ENCODE results near the gene LAIR1.
"Not testable (repeated sequence)": the region's sequence is repeated elsewhere in the genome, so short reads cannot be mapped to it uniquely, and the experiment has no call there.

The LAIR1 gene

DNA sequence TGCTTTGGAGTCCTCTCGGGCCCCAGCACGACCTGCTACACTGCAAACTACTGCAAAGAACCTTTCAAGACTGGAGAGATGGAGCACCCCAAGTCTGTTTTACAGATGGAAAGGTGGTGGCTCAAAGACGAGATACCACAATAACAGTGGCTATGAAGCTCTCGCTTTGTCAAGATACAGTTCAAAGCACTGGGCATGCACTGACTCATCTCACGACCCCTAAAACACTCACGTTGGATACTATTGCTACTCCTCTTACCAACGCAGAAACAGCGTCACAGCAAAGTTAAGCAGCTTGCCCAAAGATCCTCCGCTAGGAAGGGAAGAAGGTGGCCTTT is 24.0 kb upstream of the LAIR1 start:
- Histone ChIP-seq H4K91ac (ENCODE audit: low read depth, low read length) (no peak overlapping the region), H2BK120ac (ENCODE audit: insufficient read depth, low read length, poor library complexity) (no peak overlapping the region), H3K27ac (ENCODE audit: low read depth, low read length) (no peak overlapping the region), H3K14ac (ENCODE audit: low read length) (no peak overlapping the region), H2AFZ (ENCODE audit: insufficient read depth, low read length, poor library complexity) (no peak overlapping the region), H3K4me2 (ENCODE audit: low read length) (no peak overlapping the region), H3K18ac (ENCODE audit: low read length) (no peak overlapping the region), H2AK5ac (ENCODE audit: low read length) (no peak overlapping the region), H3K23ac (ENCODE audit: low read length) (no peak overlapping the region), H3K79me2 (ENCODE audit: control insufficient read depth, insufficient read depth, low read length, poor library complexity) (no peaks in the 10 kb centered on the region), H3K36me3 (ENCODE audit: control insufficient read depth in 1 of 2, insufficient read depth in 2 of 2, low read length in 2 of 2) (no peaks in the 10 kb centered on the region), H3K9ac (ENCODE audit: low read length) (no peak overlapping the region), H3K27me3 (ENCODE audit: insufficient read depth, low read length) (no peaks in the 10 kb centered on the region), H3K4ac (ENCODE audit: low read depth, low read length) (no peak overlapping the region), H3K4me1 (ENCODE audit: control insufficient read depth in 1 of 2, insufficient read depth in 2 of 2, low read length in 2 of 2) (peaks cover 0 to 3% of the 10 kb centered on the region in 2 experiments), H2BK12ac (ENCODE audit: low read length) (no peak overlapping the region), H3K9me3 (ENCODE audit: insufficient read depth, low read depth, low read length) (no peaks in the 10 kb centered on the region), H4K8ac (ENCODE audit: low read depth, low read length) (no peak overlapping the region), H3K4me3 (ENCODE audit: low read depth, low read length) (no peak overlapping the region), H2BK5ac (ENCODE audit: low read depth, low read length, poor library complexity) (no peak overlapping the region), H3K79me1 (ENCODE audit: low read length) (no peaks in the 10 kb centered on the region), H4K12ac (ENCODE audit: low read depth, low read length) (no peak overlapping the region)
- WGBS (ENCODE audit: extremely low coverage, insufficient coverage, insufficient read length): no CpG with 5 or more reads among the region's 9 CpGs
- DNase-seq: no peak

DNA sequence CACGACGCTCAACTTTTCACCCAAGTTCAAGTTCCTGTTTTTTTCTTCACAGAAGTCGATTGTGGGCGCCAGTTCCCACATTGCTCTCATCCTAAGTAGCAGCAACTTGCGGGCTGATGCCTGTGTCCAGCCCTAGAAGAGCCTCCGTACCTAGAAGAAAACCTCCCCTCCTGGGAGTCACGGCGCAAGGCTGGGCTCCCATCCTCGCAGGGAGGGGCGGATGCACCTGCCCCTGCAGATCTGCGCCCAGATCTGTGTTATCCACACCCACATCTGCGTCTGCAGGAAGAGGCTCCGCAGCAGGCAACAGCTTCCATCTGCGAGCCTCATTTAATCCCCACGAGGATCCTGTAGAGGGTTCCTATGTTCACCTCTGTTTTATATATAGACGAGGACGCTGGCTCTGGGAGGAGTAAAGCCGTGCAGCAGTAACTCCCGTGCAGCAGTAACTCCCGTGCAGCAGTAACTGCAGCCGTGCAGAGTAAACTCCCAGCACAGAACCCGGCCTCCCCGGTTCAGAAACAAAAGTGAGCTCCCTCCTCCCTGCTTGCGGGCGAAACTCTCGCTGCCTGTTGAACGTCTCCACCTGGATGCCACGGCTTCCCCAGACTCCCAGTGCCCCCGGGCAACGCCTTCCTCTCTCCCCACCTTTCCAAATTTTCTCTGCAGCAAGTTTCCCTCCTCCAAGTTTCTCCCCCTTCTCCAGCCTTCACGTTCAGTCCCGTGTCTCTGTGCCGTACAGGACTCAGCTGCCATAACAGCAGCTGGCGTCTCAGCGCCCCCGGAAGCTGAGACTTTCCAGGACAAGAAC is 23.5 kb upstream of the LAIR1 start:
- Histone ChIP-seq H2BK12ac (ENCODE audit: low read length) (no peak overlapping the region), H3K36me3 (ENCODE audit: control insufficient read depth in 1 of 2, insufficient read depth in 2 of 2, low read length in 2 of 2) (no peaks in the 10 kb centered on the region), H3K27ac (ENCODE audit: low read depth, low read length) (no peak overlapping the region), H3K4me3 (ENCODE audit: low read depth, low read length) (no peak overlapping the region), H3K79me1 (ENCODE audit: low read length) (no peaks in the 10 kb centered on the region), H3K4me2 (ENCODE audit: low read length) (no peak overlapping the region), H3K9me3 (ENCODE audit: insufficient read depth, low read depth, low read length) (no peaks in the 10 kb centered on the region), H2BK5ac (ENCODE audit: low read depth, low read length, poor library complexity) (no peak overlapping the region), H3K18ac (ENCODE audit: low read length) (no peak overlapping the region), H4K8ac (ENCODE audit: low read depth, low read length) (no peak overlapping the region), H3K4me1 (ENCODE audit: control insufficient read depth in 1 of 2, insufficient read depth in 2 of 2, low read length in 2 of 2) (peaks cover 0 to under 1% of the 10 kb centered on the region in 2 experiments), H3K4ac (ENCODE audit: low read depth, low read length) (no peak overlapping the region), H2AK5ac (ENCODE audit: low read length) (no peak overlapping the region), H3K79me2 (ENCODE audit: control insufficient read depth, insufficient read depth, low read length, poor library complexity) (no peaks in the 10 kb centered on the region), H3K14ac (ENCODE audit: low read length) (no peak overlapping the region), H3K23ac (ENCODE audit: low read length) (no peak overlapping the region), H4K12ac (ENCODE audit: low read depth, low read length) (no peak overlapping the region), H2BK120ac (ENCODE audit: insufficient read depth, low read length, poor library complexity) (no peak overlapping the region), H3K27me3 (ENCODE audit: insufficient read depth, low read length) (no peaks in the 10 kb centered on the region), H4K91ac (ENCODE audit: low read depth, low read length) (no peak overlapping the region), H3K9ac (ENCODE audit: low read length) (no peak overlapping the region), H2AFZ (ENCODE audit: insufficient read depth, low read length, poor library complexity) (no peak overlapping the region)
- no CpG with 5 or more reads among the region's 36 CpGs for WGBS (ENCODE audit: extremely low coverage, insufficient coverage, insufficient read length)
- no peak for DNase-seq

DNA sequence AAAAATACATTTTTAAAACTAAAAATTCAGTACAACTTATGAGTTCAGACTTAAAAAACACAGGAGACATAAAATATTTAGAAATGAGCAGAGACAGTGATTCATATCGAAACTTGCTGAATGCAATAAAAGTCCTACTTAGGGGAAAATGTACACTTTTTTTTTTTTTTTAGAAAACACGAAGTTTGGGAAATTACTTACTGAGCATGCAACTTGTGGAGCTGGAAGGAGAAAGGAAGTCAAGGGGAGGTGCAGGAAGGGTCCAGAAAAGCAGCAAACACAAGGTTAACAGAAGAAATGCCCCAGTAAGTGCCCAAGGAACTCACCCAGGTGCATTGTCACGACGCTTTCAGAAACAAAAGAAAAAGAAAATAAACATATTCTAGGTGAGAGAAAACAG is 18.6 kb upstream of the LAIR1 start:
- no peak overlapping the region for H4K8ac ChIP-seq (ENCODE audit: low read depth, low read length)
- H3K79me1 ChIP-seq (ENCODE audit: low read length): no peaks in the 10 kb centered on the region
- no peak overlapping the region for H3K18ac ChIP-seq (ENCODE audit: low read length)
- H3K27me3 ChIP-seq (ENCODE audit: insufficient read depth, low read length): no peaks in the 10 kb centered on the region
- no peak overlapping the region for H2AK5ac ChIP-seq (ENCODE audit: low read length)
- DNase-seq: peak in 1 of 2 donors; percentile 31
- no peak overlapping the region for H2BK5ac ChIP-seq (ENCODE audit: low read depth, low read length, poor library complexity)
- H3K79me2 ChIP-seq (ENCODE audit: control insufficient read depth, insufficient read depth, low read length, poor library complexity): no peaks in the 10 kb centered on the region
- H4K91ac ChIP-seq (ENCODE audit: low read depth, low read length): no peak overlapping the region
- H3K27ac ChIP-seq (ENCODE audit: low read depth, low read length): no peak overlapping the region
- no peak overlapping the region for H3K23ac ChIP-seq (ENCODE audit: low read length)
- H3K14ac ChIP-seq (ENCODE audit: low read length): no peak overlapping the region
- no peak overlapping the region for H3K4ac ChIP-seq (ENCODE audit: low read depth, low read length)
- no peaks in the 10 kb centered on the region for H3K4me1 ChIP-seq (ENCODE audit: control insufficient read depth in 1 of 2, insufficient read depth in 2 of 2, low read length in 2 of 2)
- no peak overlapping the region for H2BK120ac ChIP-seq (ENCODE audit: insufficient read depth, low read length, poor library complexity)
- no peaks in the 10 kb centered on the region for H3K36me3 ChIP-seq (ENCODE audit: control insufficient read depth in 1 of 2, insufficient read depth in 2 of 2, low read length in 2 of 2)
- no peak overlapping the region for H2BK12ac ChIP-seq (ENCODE audit: low read length)
- no CpG with 5 or more reads among the region's 4 CpGs for WGBS (ENCODE audit: extremely low coverage, insufficient coverage, insufficient read length)
- no peak overlapping the region for H3K4me2 ChIP-seq (ENCODE audit: low read length)
- H3K9me3 ChIP-seq (ENCODE audit: insufficient read depth, low read depth, low read length): peaks cover 4% of the 10 kb centered on the region
- H3K9ac ChIP-seq (ENCODE audit: low read length): no peak overlapping the region
- H4K12ac ChIP-seq (ENCODE audit: low read depth, low read length): no peak overlapping the region
- H2AFZ ChIP-seq (ENCODE audit: insufficient read depth, low read length, poor library complexity): no peak overlapping the region
- H3K4me3 ChIP-seq (ENCODE audit: low read depth, low read length): no peak overlapping the region

DNA sequence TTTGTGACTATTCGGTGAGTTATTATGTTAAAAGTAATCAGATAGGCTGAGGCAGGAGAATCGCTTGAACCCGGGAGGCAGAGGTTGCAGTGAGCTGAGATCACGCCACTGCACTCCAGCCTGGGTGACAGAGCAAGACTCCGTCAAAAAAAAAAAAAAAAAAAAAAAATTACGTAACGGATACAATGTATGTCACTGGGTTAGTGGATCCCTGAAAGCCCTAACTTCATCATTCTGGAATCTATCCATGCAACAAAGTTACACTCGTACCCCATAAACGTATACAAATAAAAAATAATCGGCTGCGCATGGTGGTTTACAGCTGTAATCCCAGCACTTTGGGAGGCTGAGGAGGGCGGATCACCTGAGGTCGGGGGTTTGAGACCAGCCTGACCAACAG is 17.3 kb upstream of the LAIR1 start:
- H3K18ac ChIP-seq (ENCODE audit: low read length); DNase-seq; H3K4me1 ChIP-seq (ENCODE audit: control insufficient read depth in 1 of 2, insufficient read depth in 2 of 2, low read length in 2 of 2); H4K8ac ChIP-seq (ENCODE audit: low read depth, low read length); H4K12ac ChIP-seq (ENCODE audit: low read depth, low read length); H2BK120ac ChIP-seq (ENCODE audit: insufficient read depth, low read length, poor library complexity); H3K27ac ChIP-seq (ENCODE audit: low read depth, low read length); H3K14ac ChIP-seq (ENCODE audit: low read length); H2BK5ac ChIP-seq (ENCODE audit: low read depth, low read length, poor library complexity); H3K79me2 ChIP-seq (ENCODE audit: control insufficient read depth, insufficient read depth, low read length, poor library complexity); H2AK5ac ChIP-seq (ENCODE audit: low read length); H3K23ac ChIP-seq (ENCODE audit: low read length); H3K4ac ChIP-seq (ENCODE audit: low read depth, low read length); H2BK12ac ChIP-seq (ENCODE audit: low read length); H3K4me3 ChIP-seq (ENCODE audit: low read depth, low read length); H3K36me3 ChIP-seq (ENCODE audit: control insufficient read depth in 1 of 2, insufficient read depth in 2 of 2, low read length in 2 of 2); H3K27me3 ChIP-seq (ENCODE audit: insufficient read depth, low read length); H4K91ac ChIP-seq (ENCODE audit: low read depth, low read length); H3K4me2 ChIP-seq (ENCODE audit: low read length); H3K79me1 ChIP-seq (ENCODE audit: low read length); H3K9ac ChIP-seq (ENCODE audit: low read length); H2AFZ ChIP-seq (ENCODE audit: insufficient read depth, low read length, poor library complexity); H3K9me3 ChIP-seq (ENCODE audit: insufficient read depth, low read depth, low read length): not testable (repeated sequence)
- no CpG with 5 or more reads among the region's 13 CpGs for WGBS (ENCODE audit: extremely low coverage, insufficient coverage, insufficient read length)
